Neutrophil (primary cell): ENCODE data around the gene MYOZ1.

ENCODE experiments used
- H3K27ac ChIP-seq: fragments of 200-600 bp; sonication (generic); 2 replicates; pipeline ENCODE4 v1.5.1; 2016; ENCODE audit warnings: mild to moderate bottlenecking, moderate library complexity
- H3K27me3 ChIP-seq: fragments of 200-600 bp; sonication (generic); 2 replicates; pipeline ENCODE4 v1.6.0; 2016; ENCODE audit warnings: mild to moderate bottlenecking
- H3K36me3 ChIP-seq: fragments of 200-600 bp; sonication (generic); 2 replicates; pipeline ENCODE4 v1.5.1; 2017
- H3K4me1 ChIP-seq, 2 experiments: fragments of 200-600 bp in 1 of 2; sonication (generic) in 1 of 2; 1 replicate in 1 of 2; 2 replicates in 1 of 2; pipeline versions ENCODE4 v1.5.1 to v1.6.1; 2013 to 2016; ENCODE audit warnings: low read depth in 1 of 2, low read length in 1 of 2, mild to moderate bottlenecking in 1 of 2, moderate library complexity in 1 of 2; ENCODE audit not compliant: control insufficient read depth in 1 of 2, insufficient read depth in 1 of 2
- H3K4me3 ChIP-seq, 2 experiments: fragments of 200-600 bp in 1 of 2; sonication (generic) in 1 of 2; 1 replicate in 1 of 2; 2 replicates in 1 of 2; pipeline ENCODE4 v1.5.1; 2013 to 2016; ENCODE audit warnings: low read depth in 1 of 2, low read length in 1 of 2, mild to moderate bottlenecking in 1 of 2, moderate library complexity in 1 of 2
- H3K9me3 ChIP-seq: fragments of 200-600 bp; sonication (generic); 2 replicates; pipeline ENCODE4 v1.5.1; 2016
- TF ChIP-seq, protein P1 (sequence below): fragments of 200-600 bp; sonication (generic); IDR thresholded peaks from 2 replicates; pipeline ENCODE4 v1.5.1; 2016; ENCODE audit warnings: antibody characterized with exemption

The MYOZ1 gene

DNA sequence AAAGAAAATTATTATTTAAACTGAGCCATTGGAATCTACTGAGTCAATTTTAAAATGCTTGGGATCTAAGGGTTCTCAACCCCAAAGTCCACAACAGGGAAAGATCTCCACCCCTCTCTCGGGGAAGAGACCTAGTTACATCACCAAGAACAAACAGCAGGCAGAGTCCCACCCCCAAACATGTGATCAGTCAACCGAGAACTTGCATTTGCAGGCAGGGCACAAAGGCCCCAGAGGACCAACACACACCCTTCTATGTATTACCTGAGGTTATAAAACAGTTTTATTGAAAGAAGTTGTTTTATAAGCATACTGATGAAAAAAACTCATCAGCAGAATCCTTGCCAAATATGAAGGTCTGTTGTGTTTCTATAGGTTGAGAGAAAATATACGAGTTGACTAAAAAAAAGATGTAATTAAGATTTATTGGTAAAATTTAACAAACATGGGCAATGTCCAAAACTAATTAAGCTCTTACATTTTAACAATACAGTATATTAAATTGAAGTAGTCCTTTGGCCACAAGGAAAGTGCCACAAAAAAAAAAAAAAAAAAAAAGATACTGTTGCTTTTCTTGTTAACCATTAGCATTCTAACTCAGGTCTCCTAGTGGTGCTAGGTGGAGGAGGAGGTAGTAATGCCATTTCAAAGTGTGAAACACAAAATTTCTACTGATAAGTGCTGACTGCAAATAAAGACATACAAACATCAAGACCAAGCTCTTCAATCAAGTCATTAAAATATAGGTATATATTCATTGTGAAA is 49.2 kb downstream of the MYOZ1 start:
- no peaks in the 10 kb centered on the region for H3K9me3 ChIP-seq
- no peaks in the 10 kb centered on the region for H3K27me3 ChIP-seq
- H3K4me3 ChIP-seq: no peak overlapping the region
- H3K36me3 ChIP-seq: no peaks in the 10 kb centered on the region
- TF ChIP-seq, protein P1, sequence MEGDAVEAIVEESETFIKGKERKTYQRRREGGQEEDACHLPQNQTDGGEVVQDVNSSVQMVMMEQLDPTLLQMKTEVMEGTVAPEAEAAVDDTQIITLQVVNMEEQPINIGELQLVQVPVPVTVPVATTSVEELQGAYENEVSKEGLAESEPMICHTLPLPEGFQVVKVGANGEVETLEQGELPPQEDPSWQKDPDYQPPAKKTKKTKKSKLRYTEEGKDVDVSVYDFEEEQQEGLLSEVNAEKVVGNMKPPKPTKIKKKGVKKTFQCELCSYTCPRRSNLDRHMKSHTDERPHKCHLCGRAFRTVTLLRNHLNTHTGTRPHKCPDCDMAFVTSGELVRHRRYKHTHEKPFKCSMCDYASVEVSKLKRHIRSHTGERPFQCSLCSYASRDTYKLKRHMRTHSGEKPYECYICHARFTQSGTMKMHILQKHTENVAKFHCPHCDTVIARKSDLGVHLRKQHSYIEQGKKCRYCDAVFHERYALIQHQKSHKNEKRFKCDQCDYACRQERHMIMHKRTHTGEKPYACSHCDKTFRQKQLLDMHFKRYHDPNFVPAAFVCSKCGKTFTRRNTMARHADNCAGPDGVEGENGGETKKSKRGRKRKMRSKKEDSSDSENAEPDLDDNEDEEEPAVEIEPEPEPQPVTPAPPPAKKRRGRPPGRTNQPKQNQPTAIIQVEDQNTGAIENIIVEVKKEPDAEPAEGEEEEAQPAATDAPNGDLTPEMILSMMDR: no peak
- peaks cover 8 to 14% of the 10 kb centered on the region in 2 experiments for H3K4me1 ChIP-seq
- H3K27ac ChIP-seq: no peak overlapping the region

DNA sequence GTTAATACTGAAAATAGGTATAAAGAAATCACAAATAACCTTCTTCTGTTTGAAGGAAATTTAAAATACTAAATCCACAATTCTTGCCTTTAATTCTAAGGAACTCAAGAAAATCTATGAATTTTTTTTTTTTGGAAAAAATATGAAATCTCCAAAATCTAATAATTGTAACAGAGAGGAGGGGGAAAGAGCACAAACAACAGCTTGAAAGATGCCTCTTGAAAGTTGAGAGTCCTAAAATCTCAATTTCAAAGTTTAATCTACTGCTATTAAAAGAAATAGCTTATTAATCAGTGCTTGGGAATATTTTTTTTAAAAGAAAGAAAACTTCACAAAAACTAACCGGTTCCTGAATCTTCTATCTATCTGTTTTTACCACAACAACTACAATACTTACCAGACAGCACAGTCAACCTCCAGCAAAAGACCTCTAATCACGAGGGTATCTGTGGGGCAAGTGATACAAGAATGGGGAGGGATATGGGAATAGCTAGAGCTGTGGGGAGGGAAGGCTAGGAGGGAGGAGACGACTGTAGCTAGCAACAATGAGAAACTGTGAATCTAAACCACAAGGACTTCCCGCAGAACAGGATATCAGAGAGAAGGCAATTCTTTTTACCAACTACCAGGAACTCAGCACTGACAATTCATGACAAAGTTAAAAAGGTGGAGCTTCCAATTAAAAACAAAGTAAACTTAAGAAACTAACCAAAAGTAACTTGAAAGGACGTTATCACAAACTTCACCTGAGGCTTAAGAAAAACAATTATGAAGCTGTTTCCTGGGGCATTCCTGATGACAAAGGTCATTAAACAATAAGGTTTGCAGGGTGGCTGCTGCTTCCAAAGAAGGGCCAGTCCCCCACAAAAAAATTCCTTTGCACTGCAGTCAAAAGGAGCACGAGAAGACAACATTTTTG is 50.1 kb downstream of the MYOZ1 start, which contains the start of gene USP54:
TSS of gene USP54 (minus strand) at position 462 of the 919 bp plus-strand sequence. CDS start 15,684 bp downstream, outside the sequence.
- H3K4me1 ChIP-seq: peaks cover 8 to 23% of the 10 kb centered on the region in 2 experiments
- H3K4me3 ChIP-seq: no peak within 1 kb of the TSS
- H3K27me3 ChIP-seq: no peaks in the 10 kb centered on the region
- H3K36me3 ChIP-seq: no peaks in the 10 kb centered on the region
- no peak within 1 kb of the TSS for H3K27ac ChIP-seq
- H3K9me3 ChIP-seq: no peaks in the 10 kb centered on the region
- TF ChIP-seq, protein P1: no peak

DNA sequence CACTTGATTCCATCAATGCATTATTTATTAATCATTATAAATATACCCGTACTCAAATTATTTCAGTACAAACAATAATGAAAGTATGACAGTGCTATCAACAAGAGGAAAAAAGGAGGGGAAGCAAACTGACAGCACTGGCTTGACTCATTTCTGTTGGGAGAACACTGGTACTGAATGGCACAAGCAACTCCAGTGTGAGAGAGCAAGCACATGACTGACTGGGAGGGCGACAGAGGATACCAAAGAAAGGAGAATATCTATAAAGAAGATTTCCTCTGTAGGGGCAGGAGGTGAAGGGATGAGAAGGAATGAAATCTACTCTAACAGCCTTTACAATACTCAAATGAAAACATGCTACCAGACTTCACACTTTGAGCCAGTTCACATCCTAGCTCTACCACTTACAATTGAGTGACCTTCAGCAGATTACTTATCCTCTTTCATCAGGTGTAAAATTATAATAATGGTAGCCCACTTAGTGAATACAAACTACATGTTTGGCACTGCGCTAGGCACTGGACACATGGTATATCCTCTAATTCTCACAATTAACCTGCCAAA is 51.6 kb downstream of the MYOZ1 start:
- Histone ChIP-seq H3K4me3 (no peak overlapping the region), H3K27ac (no peak overlapping the region), H3K4me1 (peaks cover 8 to 24% of the 10 kb centered on the region in 2 experiments), H3K9me3 (no peaks in the 10 kb centered on the region), H3K36me3 (no peaks in the 10 kb centered on the region), H3K27me3 (no peaks in the 10 kb centered on the region)
- TF ChIP-seq, protein P1: no peak

DNA sequence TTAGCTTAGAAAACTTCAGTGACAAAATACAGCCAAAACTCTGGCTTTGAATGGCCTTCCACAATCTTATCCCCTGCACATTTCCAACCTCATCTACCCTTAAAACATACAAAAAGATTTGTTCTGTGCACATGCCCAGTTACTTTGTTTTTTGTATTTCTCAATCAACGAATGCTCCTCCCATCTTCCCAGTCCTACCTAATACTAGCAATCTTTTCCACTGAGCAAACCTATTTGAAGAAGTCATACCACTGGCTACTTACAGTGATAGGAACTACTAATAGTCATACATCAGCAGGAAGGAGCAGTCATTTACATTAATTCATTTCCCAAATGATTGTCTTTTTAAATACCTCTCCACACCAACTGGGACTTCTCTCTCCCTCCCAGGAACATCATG is 52.6 kb downstream of the MYOZ1 start:
- TF ChIP-seq, protein P1: no peak
- no peaks in the 10 kb centered on the region for H3K27me3 ChIP-seq
- H3K4me3 ChIP-seq: no peak overlapping the region
- H3K27ac ChIP-seq: no peak overlapping the region
- no peaks in the 10 kb centered on the region for H3K36me3 ChIP-seq
- no peaks in the 10 kb centered on the region for H3K9me3 ChIP-seq
- peaks cover 8 to 24% of the 10 kb centered on the region in 2 experiments for H3K4me1 ChIP-seq

DNA sequence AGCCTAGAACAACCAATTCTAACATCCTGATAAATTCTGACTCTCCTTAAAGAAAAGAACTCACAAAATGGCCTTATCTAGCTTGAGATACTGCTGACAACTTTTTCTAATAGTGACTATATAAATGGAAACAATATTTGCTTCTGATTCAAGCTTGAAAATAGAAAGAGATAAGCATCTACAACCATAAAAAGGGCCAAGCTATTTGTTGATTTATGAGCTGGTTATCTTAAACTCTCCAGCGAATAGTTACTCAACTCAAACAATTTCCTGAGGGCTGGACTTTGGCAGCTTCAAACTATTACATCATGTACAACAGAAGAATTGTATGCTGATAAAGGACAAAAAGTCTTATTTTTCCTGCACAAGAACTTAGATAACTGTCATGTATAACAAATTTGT is 54.7 kb downstream of the MYOZ1 start:
- TF ChIP-seq, protein P1: no peak
- peaks cover 3 to 19% of the 10 kb centered on the region in 2 experiments for H3K4me1 ChIP-seq
- no peak overlapping the region for H3K27ac ChIP-seq
- H3K4me3 ChIP-seq: no peak overlapping the region
- no peaks in the 10 kb centered on the region for H3K9me3 ChIP-seq
- H3K27me3 ChIP-seq: no peaks in the 10 kb centered on the region
- H3K36me3 ChIP-seq: no peaks in the 10 kb centered on the region
